HepG2 (cell line): Measurements from ENCODE around the gene GIMAP8. TPM values are rescaled to one million over a fixed set of nuclear protein-coding genes. Genes with fewer than 3 reads are reported as not detected.

Experiments
- ADNP ChIP-seq: sonication (generic); formaldehyde crosslinking; IDR thresholded peaks from 2 replicates; pipeline ENCODE4 v1.4.0; 2020; ENCODE audit warnings: missing genetic modification reagents
- DMAP1 ChIP-seq: IDR thresholded peaks from 2 replicates; pipeline ENCODE4 v1.6.1; 2016
- DPF2 ChIP-seq: sonication (generic); formaldehyde crosslinking; IDR thresholded peaks from 2 replicates; pipeline ENCODE4 v1.4.0; 2020; ENCODE audit warnings: mild to moderate bottlenecking, low read depth, missing genetic modification reagents, borderline replicate concordance
- FOXC1 ChIP-seq: sonication (generic); formaldehyde crosslinking; IDR thresholded peaks from 2 replicates; pipeline ENCODE4 v1.8.0; 2022; ENCODE audit warnings: mild to moderate bottlenecking, missing genetic modification reagents, borderline replicate concordance
- LCORL ChIP-seq, 2 experiments: fragments of 450-650 bp in 1 of 2; sonication (generic) in 1 of 2; formaldehyde crosslinking in 1 of 2; IDR thresholded peaks; 2 replicates each; pipeline versions ENCODE4 v1.5.0 to v1.6.1; 2017 to 2020; ENCODE audit warnings: antibody characterized with exemption in 1 of 2, missing genetic modification reagents in 1 of 2
- NCOA1 ChIP-seq: sonication (generic); formaldehyde crosslinking; IDR thresholded peaks from 2 replicates; pipeline ENCODE4 v1.9.0; 2021; ENCODE audit warnings: missing genetic modification reagents
- NR2F2 ChIP-seq: IDR thresholded peaks from 2 replicates; pipeline ENCODE4 v1.6.1; 2012; ENCODE audit warnings: low read depth, inconsistent platforms, borderline replicate concordance
- PCBP2 ChIP-seq: fragments of 200-400 bp; formaldehyde crosslinking; optimal IDR thresholded peaks from 2 replicates; pipeline ENCODE3; 2018; ENCODE audit warnings: low read length, low read depth; ENCODE audit not compliant: poor library complexity, severe bottlenecking
- RCOR2 ChIP-seq: IDR thresholded peaks from 2 replicates; pipeline ENCODE4 v1.6.1; 2016; ENCODE audit warnings: missing biosample characterization, missing genetic modification reagents
- SIX4 ChIP-seq: sonication (generic); formaldehyde crosslinking; IDR thresholded peaks from 2 replicates; pipeline ENCODE4 v1.4.0; 2020; ENCODE audit warnings: missing genetic modification reagents
- SP5 ChIP-seq: IDR thresholded peaks from 2 replicates; pipeline ENCODE4 v1.6.1; 2016; ENCODE audit warnings: low read depth, borderline replicate concordance
- TOE1 ChIP-seq: sonication (generic); formaldehyde crosslinking; IDR thresholded peaks from 2 replicates; pipeline ENCODE4 v1.4.0; 2020; ENCODE audit warnings: mild to moderate bottlenecking, missing genetic modification reagents
- ZNF326 ChIP-seq: sonication (generic); formaldehyde crosslinking; IDR thresholded peaks from 2 replicates; pipeline ENCODE4 v1.4.0; 2020; ENCODE audit warnings: missing genetic modification reagents, borderline replicate concordance
- ZNF337 ChIP-seq: sonication (generic); formaldehyde crosslinking; IDR thresholded peaks from 2 replicates; pipeline ENCODE4 v1.5.1; 2020; ENCODE audit warnings: missing genetic modification reagents, low read depth, mild to moderate bottlenecking, borderline replicate concordance
- ZNF652 ChIP-seq: IDR thresholded peaks from 2 replicates; pipeline ENCODE4 v1.6.1; 2016; ENCODE audit warnings: low read depth, borderline replicate concordance
- ZNF678 ChIP-seq: sonication (generic); formaldehyde crosslinking; IDR thresholded peaks from 2 replicates; pipeline ENCODE4 v1.4.0; 2020; ENCODE audit warnings: mild to moderate bottlenecking, missing genetic modification reagents
- ZNF788 ChIP-seq: sonication (generic); formaldehyde crosslinking; IDR thresholded peaks from 2 replicates; pipeline ENCODE4 v1.5.0; 2020; ENCODE audit warnings: mild to moderate bottlenecking, missing genetic modification reagents, borderline replicate concordance
- ZNF792 ChIP-seq: IDR thresholded peaks from 2 replicates; pipeline ENCODE4 v1.6.1; 2016
- polyA plus RNA-seq, 8 experiments: library from polyadenylated mRNA; depleted of rRNA in 3 of 8; stranded (reverse) in 7 of 8; unstranded in 1 of 8; fragments of >200 nt; fragmentation: Illumina TruSeq in 4 of 8; extraction: Trizol in 4 of 8; gene quantifications; 2 replicates each; pipeline versions ENCODE4 v1.2.1 to v1.2.3, GENCODE V29; 2011 to 2016; ENCODE audit warnings: low read depth in 4 of 8, missing spikeins in 1 of 8, mixed read lengths in 1 of 8; ENCODE audit not compliant: insufficient read depth in 1 of 8
- total RNA-seq, 5 experiments: library from RNA; depleted of rRNA; stranded (reverse); fragments of >200 nt; fragmentation: Illumina TruSeq; extraction: Trizol; gene quantifications; 2 replicates each; pipeline ENCODE4 v1.2.3, GENCODE V29; 2016; ENCODE audit warnings: low read depth in 1 of 5
- TF ChIP-seq, protein P1 (sequence below): sonication (generic); formaldehyde crosslinking; IDR thresholded peaks from 2 replicates; pipeline ENCODE4 v1.5.0; 2020; ENCODE audit warnings: mild to moderate bottlenecking, missing genetic modification reagents
- TF ChIP-seq, protein P2 (sequence below): sonication (generic); formaldehyde crosslinking; conservative IDR thresholded peaks from 2 replicates; pipeline ENCODE4 v1.8.0; 2022; ENCODE audit warnings: missing genetic modification reagents
- TF ChIP-seq, protein P3 (sequence below): sonication (generic); formaldehyde crosslinking; IDR thresholded peaks from 2 replicates; pipeline ENCODE4 v1.5.0; 2020; ENCODE audit warnings: missing genetic modification reagents, mild to moderate bottlenecking, borderline replicate concordance
- TF ChIP-seq, protein P4 (sequence below): sonication (generic); formaldehyde crosslinking; IDR thresholded peaks from 2 replicates; pipeline ENCODE4 v1.5.1; 2020; ENCODE audit warnings: mild to moderate bottlenecking, moderate library complexity, missing genetic modification reagents

The GIMAP8 gene
- total and polyA plus RNA-seq, 2 of the 13 experiments (the other 11 are each of a cell fraction or from before 2014, with no cell fraction given): not detected

DNA sequence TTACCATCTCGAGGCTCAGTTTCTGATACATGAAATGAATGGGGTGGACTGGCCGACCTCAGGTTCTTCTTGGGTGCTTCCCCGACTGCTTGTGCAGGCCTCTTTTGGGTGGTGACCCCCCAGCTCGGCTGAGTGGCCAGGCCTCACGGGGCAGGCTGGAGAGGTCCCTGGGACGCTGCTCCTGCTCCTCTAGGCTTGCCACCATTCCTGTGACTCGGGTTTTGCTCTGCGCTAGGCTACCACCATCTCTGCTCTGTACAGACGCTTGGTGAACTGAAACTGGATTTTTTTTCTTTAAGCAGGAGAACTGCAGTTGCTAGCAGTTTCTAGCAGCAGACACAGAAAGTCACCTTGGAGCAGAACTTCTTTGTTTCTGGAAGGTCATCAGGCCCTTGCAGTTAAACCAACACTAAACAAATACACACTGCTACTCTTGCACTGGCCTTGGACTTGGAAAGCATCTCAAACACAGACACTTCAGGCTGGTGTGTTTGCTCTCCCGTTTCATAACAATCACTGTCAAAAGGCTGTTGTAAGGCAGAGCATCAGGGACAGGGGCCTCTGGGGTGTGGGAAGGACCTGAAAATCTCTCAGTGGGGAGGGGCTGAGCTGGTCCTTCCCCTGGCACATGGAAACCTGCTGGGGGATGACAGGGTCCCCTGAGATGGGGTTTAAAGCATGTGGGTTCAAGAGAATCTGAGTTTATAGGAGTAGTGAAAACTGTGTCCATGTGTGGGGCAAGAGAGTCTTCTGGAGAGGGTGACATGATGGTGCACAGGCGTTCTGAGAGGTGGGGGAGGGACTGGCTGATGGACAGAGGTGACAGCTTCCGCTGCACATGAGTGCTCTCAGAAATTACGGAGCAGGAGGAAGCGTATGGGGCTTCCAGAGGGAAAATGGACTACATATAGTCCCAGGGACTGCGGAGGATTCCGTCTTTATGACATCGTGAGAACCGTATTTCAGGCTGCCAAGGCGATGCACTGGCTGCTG lies 35.0 kb upstream of the GIMAP8 start (continued):
- TF ChIP-seq, protein P1, sequence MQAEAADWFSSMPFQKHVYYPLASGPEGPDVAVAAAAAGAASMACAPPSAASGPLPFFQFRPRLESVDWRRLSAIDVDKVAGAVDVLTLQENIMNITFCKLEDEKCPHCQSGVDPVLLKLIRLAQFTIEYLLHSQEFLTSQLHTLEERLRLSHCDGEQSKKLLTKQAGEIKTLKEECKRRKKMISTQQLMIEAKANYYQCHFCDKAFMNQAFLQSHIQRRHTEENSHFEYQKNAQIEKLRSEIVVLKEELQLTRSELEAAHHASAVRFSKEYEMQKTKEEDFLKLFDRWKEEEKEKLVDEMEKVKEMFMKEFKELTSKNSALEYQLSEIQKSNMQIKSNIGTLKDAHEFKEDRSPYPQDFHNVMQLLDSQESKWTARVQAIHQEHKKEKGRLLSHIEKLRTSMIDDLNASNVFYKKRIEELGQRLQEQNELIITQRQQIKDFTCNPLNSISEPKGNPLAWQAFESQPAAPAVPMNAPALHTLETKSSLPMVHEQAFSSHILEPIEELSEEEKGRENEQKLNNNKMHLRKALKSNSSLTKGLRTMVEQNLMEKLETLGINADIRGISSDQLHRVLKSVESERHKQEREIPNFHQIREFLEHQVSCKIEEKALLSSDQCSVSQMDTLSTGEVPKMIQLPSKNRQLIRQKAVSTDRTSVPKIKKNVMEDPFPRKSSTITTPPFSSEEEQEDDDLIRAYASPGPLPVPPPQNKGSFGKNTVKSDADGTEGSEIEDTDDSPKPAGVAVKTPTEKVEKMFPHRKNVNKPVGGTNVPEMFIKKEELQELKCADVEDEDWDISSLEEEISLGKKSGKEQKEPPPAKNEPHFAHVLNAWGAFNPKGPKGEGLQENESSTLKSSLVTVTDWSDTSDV (CRISPR knock-in tag): no peak
- peak; percentile 85 for TF ChIP-seq SIX4 (CRISPR knock-in tag)
- TF ChIP-seq ZNF788 (CRISPR knock-in tag): peak; percentile 57; the same call in 1 of the 2 replicates
- TF ChIP-seq ADNP (CRISPR knock-in tag): no peak
- TF ChIP-seq ZNF652 (CRISPR knock-in tag): peak; percentile 40; the same call in 1 of the 2 replicates
- TF ChIP-seq TOE1 (CRISPR knock-in tag): peak; percentile 93
- TF ChIP-seq, protein P2, sequence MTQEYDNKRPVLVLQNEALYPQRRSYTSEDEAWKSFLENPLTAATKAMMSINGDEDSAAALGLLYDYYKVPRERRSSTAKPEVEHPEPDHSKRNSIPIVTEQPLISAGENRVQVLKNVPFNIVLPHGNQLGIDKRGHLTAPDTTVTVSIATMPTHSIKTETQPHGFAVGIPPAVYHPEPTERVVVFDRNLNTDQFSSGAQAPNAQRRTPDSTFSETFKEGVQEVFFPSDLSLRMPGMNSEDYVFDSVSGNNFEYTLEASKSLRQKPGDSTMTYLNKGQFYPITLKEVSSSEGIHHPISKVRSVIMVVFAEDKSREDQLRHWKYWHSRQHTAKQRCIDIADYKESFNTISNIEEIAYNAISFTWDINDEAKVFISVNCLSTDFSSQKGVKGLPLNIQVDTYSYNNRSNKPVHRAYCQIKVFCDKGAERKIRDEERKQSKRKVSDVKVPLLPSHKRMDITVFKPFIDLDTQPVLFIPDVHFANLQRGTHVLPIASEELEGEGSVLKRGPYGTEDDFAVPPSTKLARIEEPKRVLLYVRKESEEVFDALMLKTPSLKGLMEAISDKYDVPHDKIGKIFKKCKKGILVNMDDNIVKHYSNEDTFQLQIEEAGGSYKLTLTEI (CRISPR knock-in tag): no peak
- peak; percentile 92 for TF ChIP-seq RCOR2
- peak; percentile 62; the same call in 1 of the 2 replicates for TF ChIP-seq ZNF337
- peak; percentile 66; the same call in 1 of the 2 replicates for TF ChIP-seq DMAP1
- 0 out of 2 replicates have a peak, but pooled peaks have one; percentile 21 for TF ChIP-seq NCOA1 (CRISPR knock-in tag)
- peak; percentile 61; the same call in 1 of the 2 replicates for TF ChIP-seq NR2F2
- TF ChIP-seq ZNF678: no peak
- no peak for TF ChIP-seq ZNF326 (CRISPR knock-in tag)
- peak; percentile 31; the same call in 1 of the 2 replicates for TF ChIP-seq FOXC1 (CRISPR knock-in tag)
- TF ChIP-seq, protein P3, sequence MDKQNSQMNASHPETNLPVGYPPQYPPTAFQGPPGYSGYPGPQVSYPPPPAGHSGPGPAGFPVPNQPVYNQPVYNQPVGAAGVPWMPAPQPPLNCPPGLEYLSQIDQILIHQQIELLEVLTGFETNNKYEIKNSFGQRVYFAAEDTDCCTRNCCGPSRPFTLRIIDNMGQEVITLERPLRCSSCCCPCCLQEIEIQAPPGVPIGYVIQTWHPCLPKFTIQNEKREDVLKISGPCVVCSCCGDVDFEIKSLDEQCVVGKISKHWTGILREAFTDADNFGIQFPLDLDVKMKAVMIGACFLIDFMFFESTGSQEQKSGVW: no peak
- no peak for TF ChIP-seq PCBP2
- TF ChIP-seq, protein P4, sequence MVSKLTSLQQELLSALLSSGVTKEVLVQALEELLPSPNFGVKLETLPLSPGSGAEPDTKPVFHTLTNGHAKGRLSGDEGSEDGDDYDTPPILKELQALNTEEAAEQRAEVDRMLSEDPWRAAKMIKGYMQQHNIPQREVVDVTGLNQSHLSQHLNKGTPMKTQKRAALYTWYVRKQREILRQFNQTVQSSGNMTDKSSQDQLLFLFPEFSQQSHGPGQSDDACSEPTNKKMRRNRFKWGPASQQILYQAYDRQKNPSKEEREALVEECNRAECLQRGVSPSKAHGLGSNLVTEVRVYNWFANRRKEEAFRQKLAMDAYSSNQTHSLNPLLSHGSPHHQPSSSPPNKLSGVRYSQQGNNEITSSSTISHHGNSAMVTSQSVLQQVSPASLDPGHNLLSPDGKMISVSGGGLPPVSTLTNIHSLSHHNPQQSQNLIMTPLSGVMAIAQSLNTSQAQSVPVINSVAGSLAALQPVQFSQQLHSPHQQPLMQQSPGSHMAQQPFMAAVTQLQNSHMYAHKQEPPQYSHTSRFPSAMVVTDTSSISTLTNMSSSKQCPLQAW (CRISPR knock-in tag): peak; percentile 49; the same call in 1 of the 2 replicates
- TF ChIP-seq SP5 (CRISPR knock-in tag): peak; percentile 66; the same call in 1 of the 2 replicates
- peak; percentile 83; the same call in 1 of the 2 replicates for TF ChIP-seq ZNF792
- TF ChIP-seq DPF2 (CRISPR knock-in tag): peak; percentile 39; the same call in 1 of the 2 replicates
- no peak for TF ChIP-seq LCORL (IDR thresholded peaks at IDR 0.05)
- TF ChIP-seq LCORL (CRISPR knock-in tag; IDR thresholded peaks at IDR 0.05): peak; percentile 63; the same call in 1 of the 2 replicates
